ENCODE data around the gene ACSM2B.

DNA sequence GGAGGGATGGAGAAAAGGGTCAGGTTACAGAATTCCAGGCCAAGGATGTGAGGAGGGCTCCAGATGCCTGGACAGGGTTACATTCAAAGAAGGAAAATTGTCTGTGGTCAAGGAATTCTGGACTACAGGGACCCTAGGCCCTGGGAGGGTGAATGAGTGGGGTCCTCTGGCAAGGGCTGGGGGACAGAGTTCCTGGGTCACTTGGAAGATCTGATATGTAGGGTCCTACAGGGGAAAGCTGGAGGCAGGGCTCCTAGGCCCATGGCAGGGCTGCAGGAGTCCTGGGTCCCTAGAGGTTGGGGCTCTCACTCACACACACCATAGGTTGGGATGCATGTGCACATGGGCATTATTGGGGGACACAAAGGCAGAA, 46.3 kb upstream of the ACSM2B start:
- TF ChIP-seq POLR2AphosphoS5 (IDR thresholded peaks at IDR 0.05) (no peak), POLR2A (IDR thresholded peaks at IDR 0.05) (no peak)

Measured in stomach (tissue), 4 donors.